ENCODE data around the gene EPHB1.

The EPHB1 gene

DNA sequence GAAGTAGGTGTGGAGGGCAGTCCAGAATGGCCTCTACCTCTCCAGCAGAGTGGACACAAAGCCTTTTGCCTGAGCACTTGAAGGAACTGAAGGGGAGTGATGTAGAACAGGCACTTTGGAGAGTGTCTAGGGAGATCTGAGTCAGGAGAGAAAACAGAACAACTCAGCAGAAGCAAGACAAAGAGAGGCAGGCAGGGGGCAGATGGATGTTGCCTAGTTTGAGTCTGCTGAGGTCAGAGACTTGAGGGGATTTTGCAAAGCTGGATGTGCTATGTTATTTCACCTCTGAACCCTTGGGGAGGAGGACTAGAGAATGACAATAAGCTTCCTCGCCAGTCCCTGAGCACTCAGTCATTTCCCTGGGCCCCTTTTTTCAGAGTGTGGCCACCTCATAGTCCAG is 366.4 kb downstream of the EPHB1 start:
- no peak for DNase-seq (ENCODE audit: low read depth)

DNA sequence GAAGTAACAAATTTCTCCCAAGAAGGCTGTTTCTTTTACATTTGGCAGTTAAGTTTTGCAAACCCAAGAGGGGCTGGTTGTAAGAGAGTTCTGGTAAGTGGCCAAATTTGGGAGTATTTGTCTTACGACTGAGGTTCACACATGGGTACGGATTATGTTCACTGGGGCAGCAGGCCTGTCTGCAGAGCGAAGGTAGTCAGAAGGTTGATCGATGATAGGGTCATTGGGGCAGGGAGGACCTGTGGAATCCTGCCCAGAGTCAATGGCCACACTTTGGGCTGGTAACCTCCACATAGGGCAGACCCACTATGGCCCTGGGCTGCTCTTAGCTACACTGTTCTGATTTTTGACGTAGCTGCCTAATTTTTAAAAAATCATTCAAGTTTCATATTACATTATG is 368.6 kb downstream of the EPHB1 start:
- DNase-seq (ENCODE audit: low read depth) = no peak

DNA sequence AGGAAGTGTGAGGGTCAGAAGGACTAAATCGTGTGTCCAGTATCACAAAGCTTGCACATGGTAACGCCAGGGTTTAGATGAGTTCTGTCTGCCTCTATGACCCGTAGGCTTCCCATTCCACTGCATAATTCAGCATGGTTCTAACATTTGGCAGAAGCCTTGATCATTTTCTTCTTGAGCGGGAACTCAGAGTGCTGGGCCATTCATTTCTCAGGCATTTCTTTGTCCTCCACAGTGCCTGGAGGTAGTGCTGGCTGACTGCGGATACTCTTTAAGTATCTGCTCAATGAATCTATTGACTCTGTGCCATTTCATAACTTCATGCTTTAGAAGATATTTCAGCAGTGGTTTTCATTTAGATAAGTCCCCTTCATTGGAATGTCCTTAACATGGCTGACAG is 370.2 kb downstream of the EPHB1 start:
- no peak for DNase-seq (ENCODE audit: low read depth)

DNA sequence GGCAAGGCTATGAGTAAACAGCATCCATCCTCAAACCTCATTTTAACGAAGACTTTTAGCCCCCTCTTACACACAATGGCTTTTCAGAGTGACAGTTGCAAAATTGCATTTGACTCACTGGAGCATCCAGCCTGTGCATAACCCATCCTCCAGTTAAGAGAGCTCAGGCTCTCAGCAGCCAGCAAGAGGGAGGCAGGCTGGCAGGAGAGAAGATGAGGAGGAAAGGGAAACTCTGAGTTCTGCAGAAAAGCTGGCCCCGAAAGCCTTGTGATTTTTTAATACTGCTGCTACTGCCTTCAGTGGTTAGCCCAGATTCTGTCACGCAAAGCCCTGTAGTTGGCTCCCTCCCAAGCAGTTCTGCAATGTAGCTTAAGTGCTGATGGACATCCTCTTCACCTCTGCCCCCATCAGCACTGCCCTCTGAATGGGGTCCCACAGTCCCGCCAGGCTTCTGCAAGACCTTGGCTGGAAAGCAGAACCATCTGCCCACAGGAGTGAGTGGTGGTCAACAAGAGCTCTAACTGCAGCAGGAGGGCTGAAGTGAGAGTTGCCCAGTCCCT is 371.3 kb downstream of the EPHB1 start:
- DNase-seq (ENCODE audit: low read depth) = no peak

- no peak for DNase-seq (ENCODE audit: low read depth)
Measured at GRCh38 chr3:135168822-135169221, 373.8 kb downstream of the EPHB1 start.

DNA sequence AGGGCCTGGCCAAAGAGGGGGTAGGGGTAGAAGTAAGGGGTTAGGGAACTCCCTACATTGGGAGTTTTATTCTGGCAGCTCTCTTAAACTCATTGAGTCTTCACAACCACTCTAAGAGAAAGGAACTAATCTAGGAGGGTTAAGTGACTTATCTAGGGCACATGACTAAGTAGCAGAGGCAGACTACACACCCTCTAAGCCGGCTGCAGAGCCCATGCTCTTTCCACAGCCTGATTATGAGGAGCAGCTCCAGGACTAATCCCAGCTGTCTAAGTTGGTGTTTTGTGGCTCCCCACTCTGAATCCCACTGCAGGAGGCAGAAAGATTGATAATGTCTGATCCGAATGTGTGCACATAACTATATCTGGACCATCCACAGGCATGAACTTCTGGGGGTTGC is 374.6 kb downstream of the EPHB1 start:
- no peak for DNase-seq (ENCODE audit: low read depth)

GRCh38 chr3:135170732-135171131 is 375.7 kb downstream of the EPHB1 start:
- DNase-seq (ENCODE audit: low read depth) = no peak

DNA sequence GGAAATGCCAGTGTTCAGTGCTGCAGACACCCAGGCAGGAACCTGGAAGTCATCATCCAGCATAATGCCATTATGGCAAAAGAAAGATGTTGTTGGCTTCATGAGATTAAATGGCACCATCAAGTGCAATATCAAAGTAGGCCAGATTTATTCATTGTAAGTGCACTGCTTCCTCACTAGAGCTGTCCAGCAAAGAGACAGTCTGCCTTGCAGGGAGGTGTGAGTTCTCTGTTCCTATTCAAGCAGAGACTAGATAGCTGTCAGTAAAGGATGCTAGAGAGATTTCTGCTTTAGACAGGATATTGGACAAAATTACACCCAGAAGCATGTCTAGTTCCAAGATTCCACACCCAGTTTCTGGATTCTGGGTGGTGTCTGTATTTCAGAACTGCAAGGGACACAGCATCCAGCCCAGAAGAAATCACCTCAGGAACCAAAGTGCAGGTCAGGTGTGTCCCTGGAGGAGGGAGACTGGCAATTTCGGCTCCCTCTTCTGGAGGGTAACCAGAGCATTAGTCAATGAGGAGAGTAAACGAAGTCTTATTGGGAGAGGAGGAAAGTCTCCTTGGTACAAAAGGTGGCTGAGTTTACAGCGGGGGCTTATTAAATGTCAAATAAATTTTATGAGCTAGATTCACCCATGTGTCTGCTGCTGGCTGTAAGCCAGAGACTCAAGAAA is 377.3 kb downstream of the EPHB1 start:
- no peak for DNase-seq (ENCODE audit: low read depth)

- no peak for DNase-seq (ENCODE audit: low read depth)
Measured at GRCh38 chr3:135175728-135176277, 380.7 kb downstream of the EPHB1 start.

DNA sequence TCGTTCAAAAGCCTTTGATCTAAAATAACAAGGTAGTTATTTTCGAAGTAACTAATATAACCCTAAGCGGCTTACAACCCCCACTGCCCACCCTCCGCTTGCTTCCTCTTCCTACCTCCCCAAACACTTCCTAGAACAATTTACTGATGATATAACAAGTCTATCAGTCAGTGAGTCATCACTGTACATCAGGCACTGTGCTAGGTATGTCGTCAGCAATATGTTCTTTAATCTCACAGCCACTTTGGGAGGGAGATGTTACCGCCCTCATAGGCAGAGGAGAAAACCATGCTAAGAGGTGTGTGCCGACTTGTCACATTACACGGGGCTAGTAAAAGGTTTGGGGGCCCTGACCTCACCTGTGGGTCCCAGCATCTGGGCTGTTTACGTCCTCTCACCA is 381.8 kb downstream of the EPHB1 start:
- DNase-seq (ENCODE audit: low read depth) = no peak

DNA sequence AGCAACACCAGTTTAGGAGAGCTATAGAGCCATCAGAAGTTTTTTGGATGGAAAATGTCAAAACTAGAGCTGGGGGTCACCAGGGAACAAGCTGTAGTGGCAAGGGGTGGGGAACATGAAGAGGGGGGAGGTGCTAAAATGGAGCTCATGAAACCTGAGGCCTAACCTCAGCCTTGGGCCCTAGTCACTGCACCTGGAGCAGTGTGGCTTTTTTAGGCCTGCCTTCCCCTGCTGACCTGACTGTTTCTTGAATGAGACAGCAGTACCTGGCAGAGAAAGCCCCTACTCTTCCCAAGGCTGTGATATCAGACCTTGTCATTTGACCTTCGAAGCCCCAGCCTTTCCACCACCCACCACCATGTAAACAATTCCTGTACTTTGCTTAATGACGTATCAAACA is 383.5 kb downstream of the EPHB1 start:
- no peak for DNase-seq (ENCODE audit: low read depth)

DNA sequence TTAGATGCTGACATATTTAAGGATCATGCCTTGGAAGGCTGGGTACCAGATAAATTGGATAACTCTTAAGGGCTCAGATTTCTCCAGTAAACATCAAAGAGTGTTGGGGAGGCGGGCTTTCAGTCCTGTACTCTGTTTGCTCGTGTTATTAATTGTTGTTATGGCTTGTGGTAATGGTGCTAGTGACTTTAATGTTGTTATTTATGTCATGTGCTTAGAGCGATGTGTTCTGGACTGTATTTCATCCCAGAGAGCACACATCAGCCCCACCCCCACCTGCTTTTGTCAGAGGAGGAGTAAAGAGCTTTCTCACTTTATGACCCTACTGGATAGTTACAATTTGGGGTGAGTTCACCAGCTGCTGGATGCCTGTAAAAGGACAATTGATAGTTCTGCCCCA is 386.3 kb downstream of the EPHB1 start:
- DNase-seq (ENCODE audit: low read depth) = no peak

DNA sequence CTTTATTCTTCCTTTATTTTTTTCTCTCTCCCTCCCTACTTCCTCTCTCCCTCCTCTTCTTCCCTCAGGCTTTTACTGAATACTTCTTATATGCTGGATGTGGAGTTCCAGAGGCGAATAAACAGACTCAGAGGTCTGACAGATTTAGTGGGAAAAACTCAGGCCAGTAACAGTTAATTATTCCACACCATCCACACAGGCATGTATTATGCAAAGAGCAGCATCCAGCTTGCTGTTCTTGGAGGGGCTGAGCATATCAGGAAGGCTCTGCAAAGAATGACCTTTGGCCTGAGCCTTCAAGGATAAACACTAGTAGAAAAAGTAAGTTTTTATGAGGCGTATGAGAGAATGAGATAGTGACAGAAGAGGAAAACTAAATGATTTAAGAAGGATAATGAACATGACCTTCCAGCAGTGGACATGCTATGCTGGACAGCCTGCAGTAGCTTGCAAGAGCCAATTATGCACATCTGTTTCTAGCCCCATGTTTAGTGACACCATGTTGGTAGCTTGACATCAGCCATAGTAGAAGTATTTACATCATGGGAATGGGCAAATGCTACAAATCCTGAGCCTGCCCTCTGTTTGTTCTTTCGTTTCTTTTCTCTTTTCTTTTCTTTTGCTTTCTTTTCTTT is 387.4 kb downstream of the EPHB1 start:
- no peak for DNase-seq (ENCODE audit: low read depth)

- DNase-seq (ENCODE audit: low read depth) = no peak
Measured at GRCh38 chr3:135190658-135191057, 395.6 kb downstream of the EPHB1 start.

DNA sequence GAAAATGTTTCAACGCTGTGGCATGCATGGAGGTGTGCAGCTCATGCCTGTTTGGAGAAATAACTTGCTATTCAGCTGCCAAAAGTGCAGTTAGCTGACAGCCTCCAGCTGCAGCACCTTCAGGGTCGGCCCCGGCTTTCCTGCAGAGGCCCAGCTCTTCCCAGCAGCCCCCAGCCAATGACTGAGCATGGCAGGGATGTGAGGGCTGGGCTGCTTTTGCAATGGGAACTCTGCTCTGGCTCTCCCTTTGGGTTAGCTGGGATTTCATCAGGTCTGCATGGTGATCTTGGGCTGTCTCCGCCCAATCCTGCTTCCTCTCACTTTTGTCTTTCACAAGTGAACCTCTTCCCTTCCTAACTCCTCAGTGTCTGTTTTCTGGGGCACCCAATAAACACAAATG is 396.6 kb downstream of the EPHB1 start:
- no peak for DNase-seq (ENCODE audit: low read depth)

DNA sequence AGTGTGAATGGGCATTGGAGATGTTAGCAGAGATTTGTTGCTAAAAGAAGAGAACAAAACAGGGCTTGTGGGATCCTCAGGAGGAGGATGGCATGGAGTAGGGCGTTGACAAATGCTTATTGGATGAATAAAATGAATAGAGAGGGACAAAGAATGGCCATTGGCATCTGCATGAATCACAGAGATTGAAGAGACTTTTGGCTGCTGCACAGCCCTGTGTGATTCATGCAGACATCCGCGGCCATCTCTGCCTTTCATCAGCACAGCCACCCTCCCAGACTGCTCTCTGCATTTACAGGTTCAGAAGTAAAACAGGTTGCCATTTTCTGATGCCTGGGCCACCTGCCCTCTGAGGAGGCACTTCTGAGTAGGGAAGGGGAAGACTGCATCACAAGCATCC is 397.9 kb downstream of the EPHB1 start:
- no peak for DNase-seq (ENCODE audit: low read depth)

- DNase-seq (ENCODE audit: low read depth) = no peak
Measured at GRCh38 chr3:135197246-135197645, 402.2 kb downstream of the EPHB1 start.

GRCh38 chr3:135197856-135198255 is 402.8 kb downstream of the EPHB1 start:
- DNase-seq (ENCODE audit: low read depth) = no peak

DNA sequence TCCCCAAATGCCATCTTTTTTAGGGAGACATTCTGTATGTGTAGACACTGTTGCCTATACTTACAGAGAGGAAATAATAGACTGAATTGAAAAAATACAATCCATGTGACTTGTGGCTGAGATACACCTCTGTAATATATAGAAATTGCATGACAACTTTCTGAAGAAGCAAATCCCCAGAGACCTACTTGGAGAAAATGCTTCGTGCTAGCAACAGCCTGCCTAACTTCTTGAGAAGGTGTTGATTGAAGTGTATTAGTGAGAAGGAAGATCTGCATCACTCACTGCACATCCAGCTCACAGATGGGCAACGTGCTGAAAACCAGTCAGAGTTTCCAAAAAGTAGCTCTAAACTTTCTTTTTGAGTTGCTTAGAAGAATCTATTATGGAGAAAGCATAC is 404.1 kb downstream of the EPHB1 start:
- no peak for DNase-seq (ENCODE audit: low read depth)

DNA sequence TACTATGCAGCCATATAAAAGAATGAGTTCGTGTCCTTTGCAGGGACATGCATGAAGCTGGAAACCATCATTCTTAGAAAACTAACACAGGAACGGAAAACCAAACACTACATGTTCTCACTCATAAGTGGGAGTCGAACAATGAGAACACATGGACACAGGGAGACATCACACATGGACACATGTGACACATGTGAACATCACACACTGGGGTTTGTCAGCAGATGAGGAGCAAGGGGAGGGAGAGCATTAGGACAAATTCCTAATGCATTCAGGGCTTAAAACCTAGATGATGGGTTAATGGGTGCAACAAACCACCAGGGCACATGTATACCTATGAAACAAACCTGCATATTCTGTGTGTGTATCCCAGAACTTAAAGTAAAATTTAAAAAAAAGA is 408.0 kb downstream of the EPHB1 start:
- DNase-seq (ENCODE audit: low read depth) = no peak

DNA sequence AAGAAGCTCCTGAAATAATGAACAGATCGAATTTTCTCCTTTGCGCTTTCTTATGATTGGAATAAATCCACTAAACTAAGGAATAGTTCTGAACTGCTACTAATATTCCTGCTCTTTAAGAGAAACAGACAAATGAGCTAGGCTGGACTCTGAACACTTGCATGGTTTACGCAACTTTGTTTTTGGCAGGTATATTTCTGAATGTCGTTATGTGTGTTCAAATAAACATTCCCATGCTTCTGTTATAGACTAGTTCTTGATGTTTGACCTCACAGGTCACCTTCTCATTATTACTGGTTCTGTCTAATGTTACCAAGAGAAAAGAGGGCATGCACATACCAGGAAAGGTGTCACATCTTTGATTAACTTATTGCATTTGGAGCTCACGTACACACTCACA is 418.2 kb downstream of the EPHB1 start:
- no peak for DNase-seq (ENCODE audit: low read depth)

GRCh38 chr3:135213822-135214221 is 418.8 kb downstream of the EPHB1 start:
- no peak for DNase-seq (ENCODE audit: low read depth)

GRCh38 chr3:135214400-135214799 is 419.3 kb downstream of the EPHB1 start:
- DNase-seq (ENCODE audit: low read depth) = no peak

DNA sequence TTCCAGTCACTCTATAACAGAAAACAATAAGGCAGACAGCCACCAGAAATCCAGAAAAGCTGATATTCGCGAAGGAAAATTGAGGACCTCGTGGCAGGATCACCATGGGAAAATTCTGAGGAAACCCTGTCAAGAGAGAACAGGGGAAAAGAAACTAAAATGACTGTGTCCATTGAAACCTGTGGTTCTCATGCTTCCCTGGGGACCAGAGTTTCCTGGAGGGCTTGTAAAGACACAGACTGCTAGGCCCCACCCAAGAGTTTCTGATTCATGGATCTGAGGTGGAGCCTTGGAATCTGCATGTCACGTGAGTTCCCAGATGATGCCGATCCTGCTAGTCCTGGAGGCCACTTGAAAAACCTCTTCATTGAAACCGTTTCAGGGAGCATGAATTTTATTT is 420.5 kb downstream of the EPHB1 start:
- DNase-seq (ENCODE audit: low read depth) = no peak

All from stimulated activated CD8-positive, alpha-beta memory T cell treated with anti-CD3 and anti-CD28 coated beads, Interleukin-12 subunit alpha, Interleukin-12 subunit beta, amount 100 ng/mL, for 1 hour (primary cell).